Neural progenitor cell (in vitro differentiated cells): ENCODE measurements around the gene SYNRG. TPM values are rescaled to one million over a fixed set of nuclear protein-coding genes. Genes with fewer than 3 reads are reported as not detected.
A peak's percentile ranks its signal among the peaks of the same experiment; 100 is the strongest.

Experiments
- DNase-seq: peaks from one replicate; pipeline ENCODE4 v3.0.0-alpha.2; 2016; ENCODE audit warnings: low spot score
- H2AFZ ChIP-seq: fragments of 200-600 bp; sonication (generic); replicated peaks from 2 replicates; pipeline ENCODE4 v1.6.1; 2016; ENCODE audit warnings: antibody characterized with exemption
- H3F3A ChIP-seq: fragments of 200-600 bp; sonication (generic); 2 replicates; pipeline ENCODE4 v1.6.1; 2016; ENCODE audit warnings: antibody characterized with exemption, low read depth
- H3K27ac ChIP-seq: fragments of 200-600 bp; sonication (generic); 2 replicates; pipeline ENCODE4 v1.5.1; 2016; ENCODE audit warnings: mild to moderate bottlenecking
- H3K27me3 ChIP-seq: fragments of 200-600 bp; sonication (generic); 2 replicates; pipeline ENCODE4 v1.6.1; 2016; ENCODE audit warnings: mild to moderate bottlenecking, moderate library complexity
- H3K36me3 ChIP-seq: fragments of 200-600 bp; sonication (generic); 2 replicates; pipeline ENCODE4 v1.5.1; 2016
- H3K4me1 ChIP-seq: fragments of 200-600 bp; sonication (generic); 2 replicates; pipeline ENCODE4 v1.6.1; 2016; ENCODE audit warnings: mixed run types
- H3K4me2 ChIP-seq: fragments of 200-600 bp; sonication (generic); 2 replicates; pipeline ENCODE4 v1.6.1; 2016
- H3K4me3 ChIP-seq: fragments of 200-600 bp; sonication (generic); 2 replicates; pipeline ENCODE4 v1.5.1; 2016
- H3K79me2 ChIP-seq: fragments of 200-600 bp; sonication (generic); 2 replicates; pipeline ENCODE4 v1.6.1; 2016; ENCODE audit warnings: low read depth
- H3K9ac ChIP-seq: fragments of 200-600 bp; sonication (generic); 2 replicates; pipeline ENCODE4 v1.6.1; 2016
- H3K9me3 ChIP-seq: fragments of 200-600 bp; sonication (generic); 2 replicates; pipeline ENCODE4 v1.5.1; 2016; ENCODE audit warnings: low read depth
- H4K20me1 ChIP-seq: fragments of 200-600 bp; sonication (generic); 2 replicates; pipeline ENCODE4 v1.6.1; 2016; ENCODE audit warnings: low read depth
- H3K27ac Mint-ChIP-seq: 3 replicates; pipeline ENCODE4 v1.8.0; 2021; ENCODE audit warnings: mixed read lengths
- H3K27me3 Mint-ChIP-seq: 2 replicates; pipeline ENCODE4 v1.8.0; 2022; ENCODE audit warnings: low read depth, mild to moderate bottlenecking, inconsistent platforms, moderate library complexity, mixed read lengths; ENCODE audit not compliant: insufficient read depth
- H3K36me3 Mint-ChIP-seq: 3 replicates; pipeline ENCODE4 v1.8.0; 2021; ENCODE audit warnings: mixed read lengths
- H3K4me1 Mint-ChIP-seq: 3 replicates; pipeline ENCODE4 v1.8.0; 2021; ENCODE audit warnings: mixed read lengths
- H3K4me3 Mint-ChIP-seq: 3 replicates; pipeline ENCODE4 v1.8.0; 2021; ENCODE audit warnings: mild to moderate bottlenecking, moderate library complexity, mixed read lengths
- H3K9me3 Mint-ChIP-seq: 3 replicates; pipeline ENCODE4 v1.8.0; 2020; ENCODE audit warnings: mixed read lengths
- EZH2 ChIP-seq: fragments of 200-600 bp; sonication (generic); IDR thresholded peaks from 2 replicates; pipeline ENCODE4 v1.6.1; 2017; ENCODE audit warnings: antibody characterized with exemption, mild to moderate bottlenecking, moderate library complexity
- EZH2phosphoT487 ChIP-seq: fragments of 200-600 bp; sonication (generic); IDR thresholded peaks from 2 replicates; pipeline ENCODE4 v1.6.1; 2017; ENCODE audit warnings: antibody characterized with exemption
- total RNA-seq: library from RNA; depleted of rRNA; stranded (reverse); fragments of >200 nt; gene quantifications from 2 replicates; pipeline ENCODE4 v1.2.3, GENCODE V29; 2015; ENCODE audit warnings: low replicate concordance
- TF ChIP-seq, protein P1 (sequence below): fragments of 200-600 bp; sonication (generic); IDR thresholded peaks from 2 replicates; pipeline ENCODE4 v1.5.1; 2017; ENCODE audit warnings: antibody characterized with exemption, mild to moderate bottlenecking

The SYNRG gene
- total RNA-seq, 1 donor from 2014 or later, result 22.4 TPM

DNA sequence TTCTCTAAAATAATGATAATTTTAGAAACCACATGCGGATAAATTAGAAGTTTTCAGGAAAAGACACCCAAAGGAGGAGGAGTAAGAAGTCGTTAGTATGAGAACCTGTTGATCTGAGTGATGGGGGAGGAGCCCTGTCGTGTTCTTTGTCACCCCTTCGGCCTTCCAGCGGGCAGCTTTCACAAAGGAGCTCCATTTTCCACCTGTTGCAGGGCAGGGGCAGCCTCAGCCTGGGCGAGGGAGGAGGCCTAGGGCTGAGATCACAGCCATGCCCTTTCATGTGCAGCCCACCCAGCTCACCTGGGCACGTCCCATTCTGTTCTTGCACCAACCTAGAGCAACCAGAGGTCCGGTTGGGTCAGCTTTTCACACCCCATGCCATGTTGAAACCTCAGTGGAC is 114.2 kb downstream of the SYNRG start:
- Histone ChIP-seq H2AFZ (no peak overlapping the region), H3F3A (peaks cover 15% of the 10 kb centered on the region), H3K79me2 (peaks cover 78% of the 10 kb centered on the region), H3K27me3 (no peaks in the 10 kb centered on the region), H3K9me3 (no peaks in the 10 kb centered on the region), H3K36me3 (no peaks in the 10 kb centered on the region), H4K20me1 (peaks cover 13% of the 10 kb centered on the region), H3K27ac (no peak overlapping the region), H3K4me3 (no peak overlapping the region), H3K4me2 (peak overlapping the region; percentile 30), H3K9ac (no peak overlapping the region), H3K4me1 (peaks cover 28% of the 10 kb centered on the region)
- H3K4me1 Mint-ChIP-seq, result peaks cover 38% of the 10 kb centered on the region
- peaks cover 2% of the 10 kb centered on the region for H3K9me3 Mint-ChIP-seq
- peak overlapping the region; percentile 37 for H3K27ac Mint-ChIP-seq
- peak; percentile 52 for DNase-seq
- H3K27me3 Mint-ChIP-seq, result no peaks in the 10 kb centered on the region
- TF ChIP-seq, protein P1, sequence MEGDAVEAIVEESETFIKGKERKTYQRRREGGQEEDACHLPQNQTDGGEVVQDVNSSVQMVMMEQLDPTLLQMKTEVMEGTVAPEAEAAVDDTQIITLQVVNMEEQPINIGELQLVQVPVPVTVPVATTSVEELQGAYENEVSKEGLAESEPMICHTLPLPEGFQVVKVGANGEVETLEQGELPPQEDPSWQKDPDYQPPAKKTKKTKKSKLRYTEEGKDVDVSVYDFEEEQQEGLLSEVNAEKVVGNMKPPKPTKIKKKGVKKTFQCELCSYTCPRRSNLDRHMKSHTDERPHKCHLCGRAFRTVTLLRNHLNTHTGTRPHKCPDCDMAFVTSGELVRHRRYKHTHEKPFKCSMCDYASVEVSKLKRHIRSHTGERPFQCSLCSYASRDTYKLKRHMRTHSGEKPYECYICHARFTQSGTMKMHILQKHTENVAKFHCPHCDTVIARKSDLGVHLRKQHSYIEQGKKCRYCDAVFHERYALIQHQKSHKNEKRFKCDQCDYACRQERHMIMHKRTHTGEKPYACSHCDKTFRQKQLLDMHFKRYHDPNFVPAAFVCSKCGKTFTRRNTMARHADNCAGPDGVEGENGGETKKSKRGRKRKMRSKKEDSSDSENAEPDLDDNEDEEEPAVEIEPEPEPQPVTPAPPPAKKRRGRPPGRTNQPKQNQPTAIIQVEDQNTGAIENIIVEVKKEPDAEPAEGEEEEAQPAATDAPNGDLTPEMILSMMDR, result no peak
- TF ChIP-seq EZH2, result no peak
- no peak for TF ChIP-seq EZH2phosphoT487
- no peak overlapping the region for H3K4me3 Mint-ChIP-seq
- H3K36me3 Mint-ChIP-seq, result peaks cover 2% of the 10 kb centered on the region

DNA sequence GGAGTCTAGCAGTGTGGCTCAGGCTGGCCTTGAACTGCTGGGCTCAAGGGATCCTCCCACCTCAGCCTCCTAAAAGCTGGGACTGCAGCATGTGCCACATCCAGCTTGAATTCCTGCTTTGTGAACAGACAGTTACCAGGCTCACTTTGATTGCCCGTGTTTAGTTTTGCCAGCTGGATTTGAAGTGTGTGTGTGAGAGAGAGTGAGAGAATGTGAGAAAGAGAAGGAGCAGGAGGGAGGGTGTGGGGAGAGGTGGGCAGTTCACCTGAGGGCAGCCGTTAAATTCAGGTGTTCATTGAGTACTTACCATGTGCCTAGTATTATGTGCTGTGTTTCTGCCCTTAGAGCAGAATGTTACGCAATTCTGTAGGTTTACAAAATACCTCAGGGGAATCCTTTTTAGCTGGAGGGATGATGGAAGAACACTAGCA is 114.8 kb downstream of the SYNRG start:
- peaks cover 2% of the 10 kb centered on the region for H3K9me3 Mint-ChIP-seq
- Histone ChIP-seq H3K27ac (no peak overlapping the region), H3K9me3 (no peaks in the 10 kb centered on the region), H4K20me1 (peaks cover 13% of the 10 kb centered on the region), H3K4me2 (peak overlapping the region; percentile 30), H3K4me3 (no peak overlapping the region), H3K4me1 (peaks cover 28% of the 10 kb centered on the region), H3K36me3 (no peaks in the 10 kb centered on the region), H3K9ac (no peak overlapping the region), H3K79me2 (peaks cover 78% of the 10 kb centered on the region), H3K27me3 (peaks cover under 1% of the 10 kb centered on the region), H2AFZ (no peak overlapping the region), H3F3A (peaks cover 16% of the 10 kb centered on the region)
- peaks cover 2% of the 10 kb centered on the region for H3K36me3 Mint-ChIP-seq
- no peaks in the 10 kb centered on the region for H3K27me3 Mint-ChIP-seq
- no peak overlapping the region for H3K4me3 Mint-ChIP-seq
- no peak overlapping the region for H3K27ac Mint-ChIP-seq
- no peak for DNase-seq
- TF ChIP-seq, protein P1, result no peak
- TF ChIP-seq EZH2 (no peak), EZH2phosphoT487 (no peak)
- peaks cover 38% of the 10 kb centered on the region for H3K4me1 Mint-ChIP-seq

DNA sequence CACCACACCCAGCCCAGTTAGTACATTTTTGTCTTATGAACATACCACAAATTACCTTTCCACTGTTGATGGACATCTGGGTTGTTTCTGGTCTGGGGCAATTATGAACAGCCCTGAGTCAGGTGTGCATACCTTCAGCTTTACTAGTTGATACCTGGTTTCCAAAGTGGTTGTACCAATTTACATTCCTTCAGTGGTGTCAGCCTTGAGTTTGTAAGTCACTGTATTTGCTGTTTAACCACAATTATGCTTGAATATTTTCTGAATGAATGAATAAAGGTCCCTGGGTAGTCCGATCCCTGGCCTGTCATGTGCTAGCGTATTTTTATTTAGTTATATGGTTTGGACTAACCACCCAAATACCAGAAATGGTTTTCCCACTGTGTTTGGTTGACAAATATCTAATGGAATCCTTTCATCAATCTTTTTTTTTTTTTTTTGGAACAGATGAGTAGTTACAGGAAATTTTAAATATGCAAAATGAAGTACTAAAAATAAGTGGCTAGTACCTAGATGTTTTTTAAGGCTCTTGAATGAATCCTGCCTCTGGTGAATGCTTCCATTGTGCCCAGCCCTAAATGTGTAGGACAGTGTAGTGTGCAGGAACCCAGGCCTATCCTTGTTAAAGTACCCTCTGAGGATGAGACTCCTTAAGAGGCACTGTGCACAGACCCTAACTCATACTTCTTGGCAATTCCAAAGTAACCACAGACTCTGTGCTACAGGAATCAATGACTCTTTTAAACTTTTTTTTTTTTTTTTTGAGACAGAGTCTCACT is 115.8 kb downstream of the SYNRG start:
- no peaks in the 10 kb centered on the region for H3K36me3 ChIP-seq
- H4K20me1 ChIP-seq, result peaks cover 13% of the 10 kb centered on the region
- no peak overlapping the region for H3K4me3 Mint-ChIP-seq
- no peak overlapping the region for H3K27ac Mint-ChIP-seq
- peaks cover 32% of the 10 kb centered on the region for H3K4me1 ChIP-seq
- peaks cover 1% of the 10 kb centered on the region for H3K27me3 Mint-ChIP-seq
- H3F3A ChIP-seq, result peaks cover 26% of the 10 kb centered on the region
- no peak overlapping the region for H3K9ac ChIP-seq
- H3K9me3 ChIP-seq, result no peaks in the 10 kb centered on the region
- H3K36me3 Mint-ChIP-seq, result peaks cover 2% of the 10 kb centered on the region
- no peak for DNase-seq
- peaks cover 2% of the 10 kb centered on the region for H3K9me3 Mint-ChIP-seq
- H3K4me1 Mint-ChIP-seq, result peaks cover 43% of the 10 kb centered on the region
- H3K4me3 ChIP-seq, result no peak overlapping the region
- TF ChIP-seq EZH2phosphoT487, result no peak
- no peak for TF ChIP-seq EZH2
- TF ChIP-seq, protein P1, result no peak
- H3K79me2 ChIP-seq, result peaks cover 72% of the 10 kb centered on the region
- H3K4me2 ChIP-seq, result no peak overlapping the region
- peaks cover 11% of the 10 kb centered on the region for H3K27me3 ChIP-seq
- no peak overlapping the region for H3K27ac ChIP-seq
- H2AFZ ChIP-seq, result no peak overlapping the region
